Muscle layer of colon (tissue), 2 donors: ENCODE data around the gene PDXDC1.
"Not testable (repeated sequence)": the region's sequence is repeated elsewhere in the genome, so short reads cannot be mapped to it uniquely, and the experiment has no call there.

Experiments
- H3K27ac ChIP-seq: one replicate; pipeline ENCODE4 v1.7.0; 2013; ENCODE audit warnings: low read depth, mild to moderate bottlenecking, low read length, moderate library complexity
- H3K27me3 ChIP-seq, 2 donors: one replicate each; pipeline ENCODE4 v1.7.0; 2013; ENCODE audit warnings: low read length in 2 of 2, mild to moderate bottlenecking in 2 of 2; ENCODE audit not compliant: insufficient read depth in 2 of 2, control insufficient read depth in 1 of 2
- H3K36me3 ChIP-seq: one replicate; pipeline ENCODE4 v1.7.0; 2013; ENCODE audit warnings: mild to moderate bottlenecking, low read length; ENCODE audit not compliant: insufficient read depth
- H3K4me1 ChIP-seq: one replicate; pipeline ENCODE4 v1.7.0; 2013; ENCODE audit warnings: mild to moderate bottlenecking, low read length; ENCODE audit not compliant: insufficient read depth
- H3K4me3 ChIP-seq, 2 donors: one replicate each; pipeline ENCODE4 v1.7.0; 2013; ENCODE audit warnings: low read length in 2 of 2, low read depth in 1 of 2, mild to moderate bottlenecking in 1 of 2, moderate library complexity in 1 of 2
- H3K9ac ChIP-seq: one replicate; pipeline ENCODE4 v1.7.0; 2013; ENCODE audit warnings: low read length
- H3K9me3 ChIP-seq: one replicate; pipeline ENCODE4 v1.7.0; 2013; ENCODE audit warnings: mild to moderate bottlenecking, low read length
- donor health status: abdominal sarcoma.
- donor health status: Adenocarcinoma of cecum.

PDXDC1 gene

GRCh38 chr16:14957576-14958322 is 17.1 kb upstream of the PDXDC1 start:
- Histone ChIP-seq H3K4me1 (peaks cover 5% of the 10 kb centered on the region), H3K9me3 (no peaks in the 10 kb centered on the region), H3K27me3 (no peaks in the 10 kb centered on the region), H3K4me3 (no peak overlapping the region), H3K36me3 (no peaks in the 10 kb centered on the region), H3K27ac (no peak overlapping the region), H3K9ac (no peak overlapping the region)

- Histone ChIP-seq H3K4me3 (no peak overlapping the region), H3K27me3 (no peaks in the 10 kb centered on the region), H3K9me3 (no peaks in the 10 kb centered on the region), H3K27ac (no peak overlapping the region), H3K4me1 (peaks cover 5% of the 10 kb centered on the region), H3K36me3 (no peaks in the 10 kb centered on the region), H3K9ac (no peak overlapping the region)
Observed at GRCh38 chr16:14958323-14958600, 16.6 kb upstream of the PDXDC1 start.

DNA sequence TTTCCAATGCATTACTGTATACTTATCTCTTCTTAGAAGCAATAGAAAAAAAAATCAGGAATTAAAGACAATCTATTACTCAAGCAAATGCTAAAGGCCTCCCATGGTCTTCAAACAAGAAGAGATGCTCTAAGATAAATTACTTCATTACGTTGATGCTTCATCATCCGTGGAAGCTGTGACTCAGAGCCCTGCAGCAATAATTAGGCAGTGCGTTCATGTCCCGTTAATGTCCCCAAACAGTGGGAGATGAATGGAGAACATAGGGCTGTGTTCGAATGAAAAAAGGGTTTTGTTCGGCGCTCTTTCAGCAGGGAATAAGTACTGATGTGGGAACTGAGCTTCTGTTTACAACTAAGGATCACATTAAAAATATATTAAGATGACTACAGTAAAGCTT is 15.9 kb upstream of the PDXDC1 start:
- H3K36me3 ChIP-seq = no peaks in the 10 kb centered on the region
- no peak overlapping the region for H3K27ac ChIP-seq
- H3K9ac ChIP-seq = no peak overlapping the region
- peaks cover 3% of the 10 kb centered on the region for H3K9me3 ChIP-seq
- peaks cover 5% of the 10 kb centered on the region for H3K4me1 ChIP-seq
- no peaks in the 10 kb centered on the region for H3K27me3 ChIP-seq
- H3K4me3 ChIP-seq = no peak overlapping the region

- no peak overlapping the region for H3K27ac ChIP-seq
- no peak overlapping the region for H3K4me3 ChIP-seq
- H3K9me3 ChIP-seq = peaks cover 3% of the 10 kb centered on the region
- H3K9ac ChIP-seq = no peak overlapping the region
- H3K27me3 ChIP-seq = no peaks in the 10 kb centered on the region
- no peaks in the 10 kb centered on the region for H3K36me3 ChIP-seq
- H3K4me1 ChIP-seq = peaks cover 5% of the 10 kb centered on the region
Observed at GRCh38 chr16:14961405-14962186, 13.2 kb upstream of the PDXDC1 start.

DNA sequence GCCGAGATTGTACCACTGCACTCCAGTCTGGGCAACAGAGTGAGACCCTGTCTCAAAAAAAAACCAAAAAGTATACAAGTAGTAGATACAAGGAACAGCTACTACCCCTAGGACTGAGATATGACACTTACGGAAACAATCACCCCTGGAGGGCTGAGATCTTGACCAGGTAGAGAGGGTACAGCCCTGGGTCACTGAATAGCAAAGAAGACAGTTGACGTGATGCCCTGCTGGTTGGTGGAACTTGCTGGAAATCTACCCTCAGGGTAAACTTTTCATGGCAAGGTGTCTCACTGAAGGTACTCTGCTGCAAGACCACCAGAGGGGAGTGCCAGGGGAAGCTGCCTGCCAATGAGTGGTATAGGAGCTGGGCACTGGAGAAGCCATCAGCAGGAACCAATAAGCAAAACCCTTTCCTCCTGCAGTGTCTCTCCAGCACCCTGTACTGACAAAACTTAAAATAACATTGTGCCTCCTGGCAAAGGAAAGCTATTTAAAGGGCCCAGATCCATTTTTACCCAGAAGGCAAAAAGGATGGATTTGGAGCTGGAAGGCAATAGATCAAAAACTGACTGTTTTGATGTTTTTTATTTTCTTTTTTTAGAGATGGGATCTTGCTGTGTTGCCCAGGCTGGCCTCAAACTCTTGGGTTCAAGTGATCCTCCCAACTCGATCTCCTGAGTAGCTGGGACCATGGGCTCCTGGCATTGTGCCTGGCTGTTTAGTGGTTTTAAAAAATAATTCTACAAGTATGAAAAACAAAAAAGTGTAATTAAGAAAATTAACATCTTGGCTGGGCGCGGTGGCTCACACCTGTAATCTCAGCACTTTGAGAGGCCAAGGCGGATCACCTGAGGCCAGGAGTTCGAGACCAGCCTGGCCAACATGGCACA is 11.3 kb upstream of the PDXDC1 start:
- Histone ChIP-seq H3K27me3 (no peaks in the 10 kb centered on the region), H3K27ac (no peak overlapping the region), H3K36me3 (no peaks in the 10 kb centered on the region), H3K4me3 (no peak overlapping the region), H3K4me1 (no peaks in the 10 kb centered on the region), H3K9ac (no peak overlapping the region), H3K9me3 (peaks cover 3% of the 10 kb centered on the region)

GRCh38 chr16:14965328-14965727 is 9.5 kb upstream of the PDXDC1 start:
- no peak overlapping the region for H3K4me3 ChIP-seq
- no peaks in the 10 kb centered on the region for H3K36me3 ChIP-seq
- peaks cover 3% of the 10 kb centered on the region for H3K9me3 ChIP-seq
- no peak overlapping the region for H3K9ac ChIP-seq
- H3K27ac ChIP-seq = no peak overlapping the region
- no peaks in the 10 kb centered on the region for H3K4me1 ChIP-seq
- H3K27me3 ChIP-seq = no peaks in the 10 kb centered on the region

DNA sequence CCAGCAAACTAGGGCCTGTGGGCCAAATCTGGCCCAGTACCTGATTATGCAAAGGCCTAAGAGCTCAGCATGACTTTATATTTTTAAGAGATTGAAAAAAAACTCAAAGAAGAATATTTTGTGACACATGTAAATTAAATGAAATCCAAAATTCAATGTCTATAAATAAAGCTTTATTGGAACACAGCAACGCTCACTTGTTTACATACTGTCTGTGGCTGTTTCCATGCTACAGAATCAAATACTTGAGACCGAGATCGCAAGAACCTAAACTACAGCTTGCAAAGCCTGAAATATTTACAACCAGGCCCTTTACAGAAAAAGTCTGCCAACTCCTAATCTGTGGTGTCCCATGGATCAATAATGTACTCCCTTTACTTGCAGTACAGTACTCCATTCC is 5.0 kb upstream of the PDXDC1 start:
- H3K4me3 ChIP-seq, H3K9me3 ChIP-seq, H3K4me1 ChIP-seq, H3K36me3 ChIP-seq, H3K27ac ChIP-seq, H3K27me3 ChIP-seq, H3K9ac ChIP-seq: not testable (repeated sequence)

GRCh38 chr16:14971621-14972228 is 3.1 kb upstream of the PDXDC1 start:
- H3K27ac ChIP-seq, H3K9me3 ChIP-seq, H3K36me3 ChIP-seq, H3K9ac ChIP-seq, H3K4me1 ChIP-seq, H3K27me3 ChIP-seq, H3K4me3 ChIP-seq: not testable (repeated sequence)

DNA sequence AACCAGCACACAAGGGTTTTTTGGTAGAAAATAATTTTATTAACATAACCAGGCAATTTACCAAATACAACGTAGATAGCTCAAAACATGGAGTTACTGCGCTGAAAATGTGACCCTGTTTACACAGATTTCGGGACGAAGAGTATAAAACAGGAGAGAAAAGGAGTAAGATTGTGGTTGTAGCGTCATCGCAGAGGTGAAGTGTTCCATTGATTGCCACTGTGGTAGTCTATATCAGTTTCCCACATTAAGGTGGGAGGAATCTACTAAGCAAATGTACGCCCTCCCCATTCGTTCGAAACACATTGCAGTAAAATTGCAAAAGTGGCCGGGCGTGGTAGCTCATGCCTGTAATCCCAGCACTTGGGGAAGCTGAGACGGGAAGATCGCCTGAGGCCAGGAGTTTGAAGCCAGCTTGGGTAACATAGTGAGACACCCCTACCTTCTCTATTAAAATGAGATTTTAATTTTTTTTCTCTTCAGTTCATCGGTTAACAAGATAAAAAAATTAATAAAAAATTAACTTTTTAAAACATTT is 972 bp upstream of the PDXDC1 start:
- not testable (repeated sequence) for H3K27me3 ChIP-seq, H3K36me3 ChIP-seq, H3K9ac ChIP-seq, H3K9me3 ChIP-seq, H3K4me3 ChIP-seq, H3K4me1 ChIP-seq, H3K27ac ChIP-seq

GRCh38 chr16:14974331-14974655 is 533 bp upstream of the PDXDC1 start:
- peak overlapping the region; percentile 32 for H3K27ac ChIP-seq
- H3K4me1 ChIP-seq = not testable (repeated sequence)

More at GRCh38 chr16:14974331-14974655, 533 bp upstream of the PDXDC1 start:
- not testable (repeated sequence) for H3K9me3 ChIP-seq, H3K36me3 ChIP-seq, H3K27me3 ChIP-seq
- H3K9ac ChIP-seq = peak overlapping the region; percentile 71
- peak overlapping the region; percentile 57 to 98 for H3K4me3 ChIP-seq
